NOMO-1 treated with dmso at 0.1 percent for 144 hours (cell line): ENCODE data around the gene AFAP1L1.

Experiments used
- DNase-seq: peaks from one replicate; lab custom pipeline; 2025; ENCODE audit not compliant: unreplicated experiment; lab: John Stamatoyannopoulos, UW

AFAP1L1 gene

DNA sequence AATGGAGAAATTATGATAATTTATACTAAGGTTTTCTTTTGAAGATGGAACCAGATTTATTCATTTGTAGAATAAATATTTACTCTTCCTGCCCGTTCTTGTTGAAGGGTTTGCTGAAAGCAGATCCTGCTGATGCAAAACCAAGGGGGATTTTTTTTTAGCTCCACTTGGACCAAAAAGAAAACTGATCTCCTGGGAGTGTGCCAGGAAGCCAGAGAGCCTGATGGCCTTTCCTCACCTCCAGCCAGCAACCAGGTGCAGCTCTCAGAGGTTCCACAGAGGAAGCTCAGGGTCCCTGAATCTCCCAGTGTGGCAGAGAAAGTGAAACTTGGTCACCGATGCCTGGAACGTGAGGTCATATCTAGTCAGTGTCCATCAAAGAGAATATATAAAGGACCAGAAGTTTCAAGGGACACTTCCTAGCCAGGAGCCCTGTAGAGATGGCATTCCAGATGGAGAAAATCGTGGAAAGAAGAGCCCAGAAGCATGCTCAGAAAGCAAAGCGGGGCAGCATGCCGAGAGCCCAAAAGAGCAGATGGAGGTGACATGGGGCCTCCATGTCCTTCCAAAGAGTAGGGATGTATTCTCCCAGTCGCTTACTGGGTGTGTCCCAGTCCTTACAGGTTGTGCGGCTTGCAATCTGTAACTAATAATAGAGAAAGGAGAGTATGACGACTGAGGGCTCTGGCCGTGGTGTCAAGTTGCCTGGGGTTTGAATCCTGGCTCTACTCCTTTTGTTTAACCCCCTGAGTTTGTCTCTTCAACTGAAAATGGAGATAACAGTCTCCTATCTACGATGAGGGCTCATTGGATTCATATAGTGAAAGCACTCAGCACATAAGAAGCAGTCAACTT lies 12.2 kb downstream of the AFAP1L1 start:
- DNase-seq = no peak

DNA sequence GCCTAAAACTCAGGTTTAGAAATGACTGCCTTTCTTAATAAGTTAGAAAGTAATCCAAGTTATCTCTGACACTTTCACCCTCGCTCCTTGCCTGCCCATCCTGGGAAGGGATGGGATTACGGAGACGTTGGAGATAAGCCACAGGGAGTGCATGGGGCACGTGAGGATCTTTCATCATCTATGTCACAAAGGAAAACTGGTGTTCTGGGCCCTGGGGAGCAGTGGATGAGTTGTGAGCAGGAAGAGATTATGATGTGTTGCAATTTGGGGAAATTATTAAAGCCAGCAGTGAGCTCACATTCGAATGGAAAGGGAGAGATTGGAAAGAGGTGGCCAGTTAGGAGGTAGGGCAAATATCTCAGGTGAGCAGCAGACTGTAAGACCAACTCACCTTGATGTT lies 12.8 kb downstream of the AFAP1L1 start:
- no peak for DNase-seq

DNA sequence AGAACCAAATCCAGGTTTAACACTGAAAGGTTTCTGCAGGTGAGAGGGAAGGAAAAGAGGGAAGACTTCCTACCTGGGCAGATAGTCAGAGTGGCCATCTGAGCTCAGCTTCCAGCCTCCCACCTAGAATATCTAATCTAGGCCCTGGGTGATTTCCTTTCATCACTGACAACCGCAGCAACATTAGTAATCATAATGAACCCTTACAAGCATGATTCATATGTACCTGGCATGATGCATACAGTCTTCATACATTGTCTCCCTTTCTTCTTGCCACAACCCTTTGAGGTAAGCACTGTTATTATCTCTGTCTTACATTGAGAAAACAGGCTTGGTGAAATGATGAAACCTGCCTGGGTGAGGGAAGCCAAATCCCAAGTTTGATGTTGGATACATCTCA lies 13.5 kb downstream of the AFAP1L1 start:
- no peak for DNase-seq

- no peak for DNase-seq
Measured at GRCh38 chr5:149288436-149288835, 16.8 kb downstream of the AFAP1L1 start.

DNA sequence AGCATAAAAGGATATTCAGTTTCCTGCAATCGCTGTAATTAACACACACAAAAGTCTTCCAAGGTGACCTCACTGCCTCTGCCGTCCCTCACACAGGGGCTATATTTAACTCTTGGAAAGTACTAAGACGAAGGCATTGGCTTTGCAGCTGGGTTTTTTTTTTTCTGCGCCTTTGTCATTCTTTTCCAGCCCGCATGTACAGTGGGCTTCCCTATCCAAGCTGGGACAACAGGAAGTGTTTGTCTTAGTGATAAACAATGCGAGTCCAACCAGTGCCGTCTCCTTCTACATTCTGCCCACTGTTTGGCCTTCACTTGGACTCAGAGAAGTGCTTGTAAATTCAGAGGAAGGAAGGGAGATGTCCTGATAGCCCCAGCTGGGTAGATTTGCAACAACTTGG lies 17.6 kb downstream of the AFAP1L1 start:
- DNase-seq = no peak

- DNase-seq = no peak
Measured at GRCh38 chr5:149294872-149295829, 23.5 kb downstream of the AFAP1L1 start.

DNA sequence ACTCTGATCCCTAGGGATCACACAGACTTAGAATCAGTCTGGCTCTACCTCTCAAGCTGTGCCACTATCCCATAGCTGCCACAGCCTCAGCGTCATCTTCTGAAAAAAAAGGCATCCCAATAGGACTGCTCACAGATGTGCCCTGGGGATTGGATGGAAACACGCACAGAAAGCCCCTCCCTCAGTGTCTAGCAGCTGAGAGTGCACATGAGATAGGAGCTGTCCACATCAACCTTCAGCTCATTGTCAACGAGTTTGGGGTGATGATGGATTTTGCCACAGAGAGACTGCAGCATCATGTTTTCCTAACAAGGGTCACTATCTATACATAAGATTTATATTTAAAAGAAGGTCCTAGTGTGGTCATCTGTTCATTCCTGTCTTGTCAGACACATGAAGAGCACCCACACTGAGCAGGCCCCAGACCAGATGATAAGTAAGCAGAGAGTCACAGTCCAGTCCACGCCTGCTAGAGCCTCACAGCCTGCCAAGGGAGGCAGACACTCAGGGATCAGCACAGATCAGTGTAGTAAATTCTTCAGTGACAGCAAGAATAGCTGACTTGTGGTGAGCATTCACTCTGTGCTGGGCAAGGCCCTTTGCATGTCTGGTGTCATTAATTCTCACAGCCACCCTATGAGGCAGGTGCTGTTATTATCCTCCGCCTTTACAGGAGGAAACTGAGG lies 25.8 kb downstream of the AFAP1L1 start:
- DNase-seq = no peak

DNA sequence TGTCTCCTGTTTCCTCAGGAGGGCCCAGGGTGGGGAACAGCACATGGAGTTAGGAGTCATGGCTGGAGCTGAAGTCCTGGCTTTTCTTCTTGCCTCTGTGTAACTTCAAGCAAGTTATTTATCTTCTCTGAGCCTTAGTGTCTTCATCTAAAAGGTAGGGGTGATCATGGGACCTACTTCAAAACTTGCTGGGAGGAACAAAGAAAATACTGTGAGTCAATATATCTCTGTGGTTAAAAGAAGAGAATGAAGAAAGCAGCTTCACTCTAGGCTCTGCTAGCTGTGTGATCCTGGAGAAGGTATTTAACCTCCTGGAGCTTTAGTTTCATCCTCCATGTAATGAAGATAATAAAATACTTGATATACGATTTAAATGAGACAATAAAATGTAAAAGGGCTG lies 26.5 kb downstream of the AFAP1L1 start:
- no peak for DNase-seq

DNA sequence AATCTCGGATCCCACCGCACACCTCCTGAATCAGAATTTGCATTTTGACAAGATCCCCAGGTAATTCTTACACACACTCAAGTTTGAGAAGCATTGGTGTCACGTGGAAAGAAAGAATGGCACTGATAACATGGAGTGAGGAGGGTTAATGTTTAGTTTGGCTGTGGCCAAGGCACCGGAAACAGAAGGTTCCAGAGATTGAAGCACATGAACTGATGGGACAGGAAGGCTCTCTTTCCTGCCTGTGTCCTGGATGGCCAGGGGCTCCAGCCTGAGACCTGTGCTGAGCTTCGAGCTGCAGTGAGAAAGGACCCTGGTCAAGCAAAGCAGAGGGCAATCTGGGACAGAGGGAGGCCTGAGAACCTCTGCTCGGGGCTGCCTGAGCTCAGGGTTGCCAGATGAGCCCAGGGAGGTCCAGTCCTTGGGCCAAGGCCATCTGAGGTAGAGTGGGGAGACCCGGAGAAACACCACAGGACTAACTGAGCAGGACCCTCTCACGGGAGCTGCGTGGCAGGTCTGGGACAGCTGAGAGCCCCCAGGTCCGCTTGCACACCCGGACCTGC lies 27.3 kb downstream of the AFAP1L1 start:
- DNase-seq = no peak

- no peak for DNase-seq
Measured at GRCh38 chr5:149299451-149300054, 27.9 kb downstream of the AFAP1L1 start.

- no peak for DNase-seq
Measured at GRCh38 chr5:149300441-149300840, 28.8 kb downstream of the AFAP1L1 start.

- DNase-seq = no peak
Measured at GRCh38 chr5:149301049-149301743, 29.5 kb downstream of the AFAP1L1 start.

- DNase-seq = no peak
Measured at GRCh38 chr5:149301744-149302380, 30.2 kb downstream of the AFAP1L1 start.

- no peak for DNase-seq
Measured at GRCh38 chr5:149302641-149303040, 31.0 kb downstream of the AFAP1L1 start.

- DNase-seq = no peak
Measured at GRCh38 chr5:149303210-149303609, 31.6 kb downstream of the AFAP1L1 start.

GRCh38 chr5:149304195-149305078 lies 32.8 kb downstream of the AFAP1L1 start:
- no peak for DNase-seq

- DNase-seq = no peak
Measured at GRCh38 chr5:149309354-149309753, 37.7 kb downstream of the AFAP1L1 start.

DNA sequence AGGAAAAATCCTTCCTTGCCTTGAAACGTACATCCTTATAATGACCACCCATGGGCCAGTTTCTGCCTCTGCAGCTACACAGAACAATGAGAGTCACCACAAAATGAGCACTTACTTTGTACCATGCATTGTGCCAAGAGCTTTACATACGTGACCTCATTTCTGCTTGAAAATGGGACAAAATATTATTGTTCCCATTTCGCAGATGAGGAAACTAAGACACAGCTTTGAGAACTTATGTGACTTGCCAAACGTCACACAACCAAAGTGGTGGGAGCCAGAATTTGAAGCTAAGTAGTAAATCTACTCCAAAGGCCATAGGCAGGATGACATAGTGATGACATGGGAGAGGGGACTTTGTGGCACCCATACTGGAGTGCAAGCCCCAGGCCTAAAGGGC lies 38.8 kb downstream of the AFAP1L1 start:
- DNase-seq = no peak
